AG09309 (cell line): Measurements from ENCODE around the gene GAMT.

Experiments used
- DNase-seq: peaks from one replicate; pipeline ENCODE4 v3.0.0-alpha.2; 2010; ENCODE audit warnings: low read depth
- H3K4me3 ChIP-seq: 2 replicates; pipeline ENCODE4 v1.5.1; 2011; ENCODE audit warnings: mild to moderate bottlenecking, low read depth, low read length, moderate library complexity; ENCODE audit not compliant: control insufficient read depth
- TF ChIP-seq, protein P1 (sequence below): IDR thresholded peaks from 2 replicates; pipeline ENCODE4 v1.5.1; 2011; ENCODE audit warnings: mild to moderate bottlenecking, low read depth, low read length, inconsistent platforms; ENCODE audit not compliant: insufficient read depth, control insufficient read depth; ENCODE audit errors: missing control alignments

GAMT gene

DNA sequence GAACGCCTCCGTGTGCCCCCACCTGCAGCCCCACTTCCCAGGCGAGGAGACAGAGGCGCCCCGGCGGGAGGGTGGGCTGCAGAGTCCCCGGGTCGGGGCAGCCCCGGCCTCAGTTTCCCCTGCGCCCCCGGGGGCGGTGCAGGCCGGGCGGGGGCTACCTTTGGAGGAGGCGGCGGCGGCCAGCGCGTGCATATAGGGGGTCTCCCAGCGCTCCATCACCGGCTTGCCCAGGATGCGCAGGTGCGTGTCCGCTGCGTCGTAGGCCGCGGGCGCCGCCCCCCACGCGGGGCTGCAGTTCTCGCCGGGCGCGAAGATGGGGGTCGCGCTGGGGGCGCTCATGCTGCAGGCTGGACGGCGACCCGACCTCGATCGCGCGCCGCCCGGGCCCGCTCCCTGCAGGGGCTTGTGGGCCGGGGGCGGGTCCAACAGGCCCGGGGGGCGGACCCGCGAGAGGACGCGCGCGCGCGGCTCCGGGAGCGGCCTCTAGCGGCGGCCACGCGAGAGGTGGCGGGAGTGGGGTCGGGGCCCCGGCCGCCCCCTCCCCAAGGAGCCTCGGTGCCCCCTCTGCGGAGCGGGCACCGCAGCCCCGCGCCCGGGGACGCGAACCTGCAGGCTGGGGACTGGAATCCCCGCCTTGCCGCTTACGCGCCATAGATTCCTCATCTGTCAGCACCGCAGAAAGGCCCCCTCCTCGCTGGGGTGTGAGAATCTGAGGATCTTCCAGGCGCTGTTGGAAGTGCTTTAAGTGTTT is at the start of gene GAMT:
Gene GAMT, minus strand, starts transcription at position 405 of the 751 bp plus-strand sequence. Its CDS starts 66 bp downstream, at position 339.
- DNase-seq: no peak
- TF ChIP-seq, protein P1, sequence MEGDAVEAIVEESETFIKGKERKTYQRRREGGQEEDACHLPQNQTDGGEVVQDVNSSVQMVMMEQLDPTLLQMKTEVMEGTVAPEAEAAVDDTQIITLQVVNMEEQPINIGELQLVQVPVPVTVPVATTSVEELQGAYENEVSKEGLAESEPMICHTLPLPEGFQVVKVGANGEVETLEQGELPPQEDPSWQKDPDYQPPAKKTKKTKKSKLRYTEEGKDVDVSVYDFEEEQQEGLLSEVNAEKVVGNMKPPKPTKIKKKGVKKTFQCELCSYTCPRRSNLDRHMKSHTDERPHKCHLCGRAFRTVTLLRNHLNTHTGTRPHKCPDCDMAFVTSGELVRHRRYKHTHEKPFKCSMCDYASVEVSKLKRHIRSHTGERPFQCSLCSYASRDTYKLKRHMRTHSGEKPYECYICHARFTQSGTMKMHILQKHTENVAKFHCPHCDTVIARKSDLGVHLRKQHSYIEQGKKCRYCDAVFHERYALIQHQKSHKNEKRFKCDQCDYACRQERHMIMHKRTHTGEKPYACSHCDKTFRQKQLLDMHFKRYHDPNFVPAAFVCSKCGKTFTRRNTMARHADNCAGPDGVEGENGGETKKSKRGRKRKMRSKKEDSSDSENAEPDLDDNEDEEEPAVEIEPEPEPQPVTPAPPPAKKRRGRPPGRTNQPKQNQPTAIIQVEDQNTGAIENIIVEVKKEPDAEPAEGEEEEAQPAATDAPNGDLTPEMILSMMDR: no peak
- H3K4me3 ChIP-seq: peak within 1 kb of the TSS; percentile 74

DNA sequence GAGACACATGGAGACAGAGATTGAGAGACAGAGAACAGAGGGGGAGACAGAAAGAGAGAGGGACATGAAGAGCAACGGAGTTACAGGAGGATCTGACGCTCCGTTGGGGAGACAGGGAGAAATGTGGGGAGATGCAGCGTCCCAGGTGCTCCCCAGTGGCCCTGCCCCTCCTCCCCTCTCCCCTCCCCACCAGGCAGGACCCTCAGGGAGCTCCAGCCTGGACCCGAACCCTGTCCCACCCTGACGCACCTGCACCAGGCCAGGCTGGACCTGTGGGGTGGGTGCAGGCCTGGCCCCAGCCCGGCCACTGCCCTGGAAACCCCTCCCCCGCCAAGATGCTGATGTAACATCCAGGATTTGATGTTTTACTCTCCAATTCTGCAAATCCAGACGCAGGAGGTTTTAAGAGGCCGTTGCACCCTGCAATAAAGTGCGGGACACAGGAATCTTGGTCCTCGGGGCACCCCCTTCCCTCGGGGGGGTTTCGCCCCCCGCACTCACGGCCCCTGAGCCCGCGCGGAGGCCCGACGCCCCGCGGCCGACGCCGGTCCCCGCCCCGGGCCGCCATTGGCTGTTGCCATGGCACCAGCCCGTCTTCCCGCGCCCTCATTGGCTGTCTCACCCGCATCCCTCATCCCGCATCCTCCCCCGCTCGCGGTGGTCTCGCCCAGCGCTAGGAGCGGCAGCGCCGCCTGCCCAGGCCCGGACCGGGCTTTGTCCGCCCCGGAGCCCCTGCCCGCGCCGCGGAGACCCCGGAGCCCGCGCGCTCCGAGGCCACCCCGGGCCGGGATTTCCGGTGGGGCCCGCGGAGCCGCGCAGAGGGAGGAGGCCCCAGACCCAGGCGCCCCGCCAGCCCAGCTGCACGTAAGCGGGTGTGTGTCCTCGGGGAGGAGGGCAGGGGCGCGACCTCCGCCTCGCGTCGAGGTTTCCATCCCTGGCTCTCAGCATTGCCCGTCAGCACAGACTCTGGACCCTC is 48.4 kb upstream of the GAMT start, which contains the start of gene APC2:
Gene APC2, plus strand, starts transcription at position 655 of the 976 bp plus-strand sequence. CDS start 2,881 bp downstream, outside the sequence.
- no peak for DNase-seq
- TF ChIP-seq, protein P1: no peak
- peak within 1 kb of the TSS; percentile 36 for H3K4me3 ChIP-seq

DNA sequence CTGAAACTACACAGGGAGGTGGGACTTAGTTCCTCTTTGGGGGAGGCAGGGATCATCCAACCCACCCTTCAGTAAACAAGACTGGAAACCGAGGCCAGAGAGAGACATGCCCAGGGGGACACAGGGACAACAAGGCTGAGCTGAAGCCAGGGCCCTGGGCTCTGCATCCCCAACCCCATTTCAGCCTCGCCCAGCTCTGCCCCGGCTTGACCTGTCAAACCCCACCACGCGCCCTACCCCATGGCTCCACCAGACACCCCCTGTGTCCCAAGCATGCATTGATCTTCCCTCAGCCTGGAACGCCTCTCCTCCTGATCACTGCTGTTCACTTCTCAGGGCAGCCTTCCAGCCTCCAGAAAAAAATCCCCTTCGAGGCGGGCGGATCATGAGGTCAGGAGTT is 46.6 kb upstream of the GAMT start:
- no peak for DNase-seq
- no peak overlapping the region for H3K4me3 ChIP-seq
- TF ChIP-seq, protein P1: no peak

DNA sequence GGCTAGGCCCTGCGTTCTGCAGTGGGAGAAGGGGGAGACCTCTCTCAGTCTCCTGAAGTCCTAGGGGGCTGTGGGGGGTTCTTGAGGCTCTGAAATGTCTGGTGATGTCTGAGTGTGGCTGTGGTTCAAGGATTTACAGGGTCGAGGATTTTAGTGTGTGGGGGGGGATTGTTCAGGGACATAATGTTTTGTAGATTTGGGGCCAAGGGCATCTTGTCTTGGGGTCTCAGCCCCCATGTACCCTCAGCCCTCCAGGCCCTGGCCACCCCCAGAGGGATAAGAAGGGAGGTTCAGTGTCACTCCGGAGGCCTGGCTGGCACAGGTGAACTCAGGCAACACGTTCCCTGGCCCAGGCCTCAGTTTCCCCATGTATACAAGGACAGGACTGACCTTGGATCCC is 46.2 kb upstream of the GAMT start:
- no peak overlapping the region for H3K4me3 ChIP-seq
- no peak for DNase-seq
- TF ChIP-seq, protein P1: no peak

DNA sequence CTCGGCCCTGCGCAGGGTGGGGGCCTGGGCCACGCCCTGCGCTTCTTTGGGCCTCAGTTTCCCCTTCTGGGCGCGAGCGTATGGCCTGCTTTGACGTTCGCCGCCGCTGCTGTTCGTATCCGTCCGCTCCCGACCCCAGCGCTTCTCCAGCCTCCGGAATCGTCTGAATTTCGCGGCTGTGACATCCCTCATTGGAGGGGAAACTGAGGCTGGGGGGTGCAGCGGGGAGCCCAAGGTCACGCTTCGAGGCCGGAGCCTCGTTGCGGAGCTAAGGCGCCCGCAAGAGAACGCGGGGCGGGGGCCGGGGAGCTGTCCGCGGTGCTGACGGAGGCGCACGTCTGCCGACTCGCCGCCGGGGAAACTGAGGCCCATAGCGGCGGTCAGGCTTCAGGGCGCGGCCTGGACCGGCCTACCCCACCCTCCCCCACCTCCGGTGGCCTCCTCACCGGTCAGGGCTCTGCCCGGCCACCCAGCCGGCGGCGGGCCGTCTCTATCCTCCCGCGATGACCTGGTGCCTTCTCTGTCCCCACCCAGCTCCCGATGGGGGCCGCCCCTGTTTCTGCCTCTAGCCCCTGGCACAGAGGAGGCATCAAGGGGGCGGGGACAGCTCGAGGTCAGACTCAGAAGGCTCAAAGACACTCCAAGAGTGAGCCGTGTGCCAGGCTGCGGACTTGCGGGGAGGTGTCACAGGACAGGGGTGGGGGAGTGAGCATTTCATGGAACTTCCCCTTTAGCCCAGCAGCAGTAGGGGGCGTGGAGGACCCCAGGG is 45.6 kb upstream of the GAMT start:
- H3K4me3 ChIP-seq: no peak overlapping the region
- DNase-seq: no peak
- TF ChIP-seq, protein P1: no peak
